Heart left ventricle (tissue), 13 donors: Measurements from ENCODE around the gene GTF2F1.
"Not testable (repeated sequence)": the region's sequence is repeated elsewhere in the genome, so short reads cannot be mapped to it uniquely, and the experiment has no call there.

Experiments used
- POLR2A ChIP-seq, 2 donors: fragments of 450-650 bp; IDR thresholded peaks; one replicate each; pipeline ENCODE4 v1.6.1; 2017; ENCODE audit warnings: antibody characterized with exemption in 2 of 2, mild to moderate bottlenecking in 2 of 2, moderate library complexity in 2 of 2
- TF ChIP-seq, protein P1 (sequence below), 12 donors: fragments of 200-600 bp; sonication (generic) in 4 of 12; IDR thresholded peaks; one replicate each; pipeline versions ENCODE4 v1.5.0 to v1.8.0; 2018 to 2022; ENCODE audit warnings: antibody characterized with exemption in 12 of 12, mild to moderate bottlenecking in 5 of 12
- donor health status: ischemic (EF 13 %, LVEDD 7.1; RV severe dilation, severe dysfunction).
- donor health status: DM: no; HTN: yes; CAD: no.
- donor health status: DM: no; HTN: no; CAD: no.
- donor health status: ischemic (EF 25% LVEDD 6.9; RV normal size, moderate dysfunction).
- donor health status: ischemic (EF 25% LVEDD 5.7; RV mildly dilated, moderate dysfunction).
- donor health status: ischemic (EF 35%, LVEDD 5.7; RV mildly dilated, moderate dysfunction).
- donor health status: nonischemic (EF 11% LVEDD 7.7; RV severe dilation, severe dysfunction).
- donor health status: DM: yes; HTN: yes; CAD: no.
- donor health status: PGD.
- donor health status: ischemic (EF 29% LVEDD 5.4; RV normal size, mild dysfunction).
- donor health status: nonischemic (EF 23%, LVEDD 6.1; RV moderate dilation, normal function).

DNA sequence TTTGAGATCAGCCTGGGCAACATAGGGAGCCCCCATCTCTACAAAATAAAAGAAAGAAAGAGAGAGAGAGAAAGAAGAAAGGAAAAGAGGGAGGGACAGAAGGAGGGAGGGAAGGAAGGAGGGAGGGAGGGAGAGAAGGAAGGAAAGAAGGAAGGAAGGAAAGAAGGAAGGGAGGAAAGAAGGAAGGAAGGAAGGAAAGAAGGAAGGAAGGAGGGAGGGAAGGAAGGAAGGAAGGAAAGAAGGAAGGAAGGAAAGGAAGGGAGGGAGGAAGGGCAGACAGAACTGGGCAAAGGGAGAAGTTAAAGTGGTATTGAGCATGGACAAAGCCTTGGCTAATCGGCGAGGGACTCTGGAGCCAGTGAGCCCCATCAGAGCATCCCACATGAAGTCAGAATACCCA, 43.7 kb downstream of the GTF2F1 start:
- TF ChIP-seq, protein P1, sequence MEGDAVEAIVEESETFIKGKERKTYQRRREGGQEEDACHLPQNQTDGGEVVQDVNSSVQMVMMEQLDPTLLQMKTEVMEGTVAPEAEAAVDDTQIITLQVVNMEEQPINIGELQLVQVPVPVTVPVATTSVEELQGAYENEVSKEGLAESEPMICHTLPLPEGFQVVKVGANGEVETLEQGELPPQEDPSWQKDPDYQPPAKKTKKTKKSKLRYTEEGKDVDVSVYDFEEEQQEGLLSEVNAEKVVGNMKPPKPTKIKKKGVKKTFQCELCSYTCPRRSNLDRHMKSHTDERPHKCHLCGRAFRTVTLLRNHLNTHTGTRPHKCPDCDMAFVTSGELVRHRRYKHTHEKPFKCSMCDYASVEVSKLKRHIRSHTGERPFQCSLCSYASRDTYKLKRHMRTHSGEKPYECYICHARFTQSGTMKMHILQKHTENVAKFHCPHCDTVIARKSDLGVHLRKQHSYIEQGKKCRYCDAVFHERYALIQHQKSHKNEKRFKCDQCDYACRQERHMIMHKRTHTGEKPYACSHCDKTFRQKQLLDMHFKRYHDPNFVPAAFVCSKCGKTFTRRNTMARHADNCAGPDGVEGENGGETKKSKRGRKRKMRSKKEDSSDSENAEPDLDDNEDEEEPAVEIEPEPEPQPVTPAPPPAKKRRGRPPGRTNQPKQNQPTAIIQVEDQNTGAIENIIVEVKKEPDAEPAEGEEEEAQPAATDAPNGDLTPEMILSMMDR (IDR thresholded peaks at IDR 0.05): not testable (repeated sequence)
- not testable (repeated sequence) for TF ChIP-seq POLR2A (IDR thresholded peaks at IDR 0.05)
